Spleen (tissue), 11 donors: Measurements from ENCODE around the gene RMI2. TPM values are rescaled to one million over a fixed set of nuclear protein-coding genes. Genes with fewer than 3 reads are reported as not detected.

Experiments
- DNase-seq: peaks from one replicate; pipeline ENCODE4 v3.0.0-alpha.2; 2020
- H3K27ac ChIP-seq, 8 donors: fragments of 200-600 bp; sonication (generic) in 7 of 8; 1 replicate in 4 of 8; 2 replicates in 4 of 8; pipeline versions ENCODE4 v1.5.0 to v1.8.0; 2016 to 2021; ENCODE audit warnings: inconsistent platforms in 4 of 8, mild to moderate bottlenecking in 4 of 8, moderate library complexity in 1 of 8
- H3K27me3 ChIP-seq, 7 donors: fragments of 200-600 bp; sonication (generic) in 6 of 7; replicated peaks in 1 of 7; 1 replicate in 4 of 7; 2 replicates in 3 of 7; pipeline versions ENCODE4 v1.5.0 to v1.8.0; 2016 to 2021; ENCODE audit warnings: inconsistent platforms in 3 of 7, mild to moderate bottlenecking in 1 of 7
- H3K36me3 ChIP-seq, 6 donors: fragments of 200-600 bp; sonication (generic) in 5 of 6; 1 replicate in 4 of 6; 2 replicates in 2 of 6; pipeline versions ENCODE4 v1.5.0 to v1.8.0; 2016 to 2021; ENCODE audit warnings: inconsistent platforms in 2 of 6
- H3K4me1 ChIP-seq, 6 donors: fragments of 200-600 bp; sonication (generic) in 5 of 6; 1 replicate in 3 of 6; 2 replicates in 3 of 6; pipeline versions ENCODE4 v1.5.0 to v1.8.0; 2016 to 2021; ENCODE audit warnings: inconsistent platforms in 3 of 6
- H3K4me3 ChIP-seq, 8 donors: fragments of 200-600 bp; sonication (generic) in 7 of 8; 1 replicate in 4 of 8; 2 replicates in 4 of 8; pipeline versions ENCODE4 v1.5.0 to v1.8.0; 2016 to 2021; ENCODE audit warnings: inconsistent platforms in 4 of 8, mild to moderate bottlenecking in 4 of 8, moderate library complexity in 2 of 8
- H3K9me3 ChIP-seq, 8 donors: fragments of 200-600 bp; sonication (generic) in 7 of 8; 1 replicate in 4 of 8; 2 replicates in 4 of 8; pipeline versions ENCODE4 v1.5.0 to v1.8.0; 2016 to 2021; ENCODE audit warnings: inconsistent platforms in 4 of 8
- POLR2A ChIP-seq, 3 donors: fragments of 450-650 bp; IDR thresholded peaks; one replicate each; pipeline ENCODE4 v1.5.1; 2017; ENCODE audit warnings: antibody characterized with exemption in 3 of 3, mild to moderate bottlenecking in 1 of 3
- POLR2AphosphoS5 ChIP-seq, 3 donors: sonication (generic); formaldehyde crosslinking; IDR thresholded peaks; one replicate each; pipeline ENCODE4 v1.5.1; 2017; ENCODE audit warnings: antibody characterized with exemption in 3 of 3
- WGBS, 5 donors: extraction: QIAGEN DNeasy Blood & Tissue Kit in 3 of 5; methylation state at CpG; one replicate each; pipeline versions ENCODE4 v1.1.5 to v1.1.7; 2013 to 2018; 5-methylcytosine and 5-hydroxymethylcytosine counted together
- intact Hi-C: fragments of 100-400 bp; cut with DNase I; formaldehyde crosslinking; loops from one replicate; pipeline ENCODE4 v1.15.0; 2023; ENCODE audit warnings: low total_unique reads
- polyA plus RNA-seq, 3 donors: library from polyadenylated mRNA; stranded (reverse); fragments of 200-250 nt; gene quantifications; one replicate each; pipeline ENCODE4 v1.2.1, GENCODE V29; 2013
- total RNA-seq, 7 donors: library from RNA; depleted of rRNA in 3 of 7; stranded (reverse); fragments of >200 nt in 3 of 7; fragmentation: NEBNext Ultra II Directional in 4 of 7; extraction: Animal tissue kit (Norgen Biotek cat#: 25700) in 4 of 7; gene quantifications; one replicate each; pipeline versions ENCODE4 v1.1.0 to v1.2.1, GENCODE V29; 2016 to 2021
- TF ChIP-seq, protein P1 (sequence below), 11 experiments: fragments of 200-600 bp in 7 of 11; fragments of 450-650 bp in 4 of 11; sonication (generic) in 4 of 11; IDR thresholded peaks in 8 of 11; conservative IDR thresholded peaks in 3 of 11; 1 replicate in 7 of 11; 2 replicates in 4 of 11; pipeline versions ENCODE4 v1.4.0 to v1.8.0; 2016 to 2021; ENCODE audit warnings: antibody characterized with exemption in 11 of 11, inconsistent platforms in 4 of 11, mild to moderate bottlenecking in 1 of 11
- donor health status: healthy with polysubstance abuse.
- donor health status: DM: no; HTN: no; CAD: no; lungs with moderate emphysema.
- donor health status: DM: no; HTN: no; CAD: no.
- donor health status: Bipolar disorder and iron deficiency.
- donor health status: healthy.
- donor health status: DM: no; HTN: no; CAD: no.
- donor health status: DM: yes; HTN: yes; CAD: no.

Gene RMI2
- total and polyA plus RNA-seq, 10 donors = 2.4 to 23.6 (median 4.7) TPM

DNA sequence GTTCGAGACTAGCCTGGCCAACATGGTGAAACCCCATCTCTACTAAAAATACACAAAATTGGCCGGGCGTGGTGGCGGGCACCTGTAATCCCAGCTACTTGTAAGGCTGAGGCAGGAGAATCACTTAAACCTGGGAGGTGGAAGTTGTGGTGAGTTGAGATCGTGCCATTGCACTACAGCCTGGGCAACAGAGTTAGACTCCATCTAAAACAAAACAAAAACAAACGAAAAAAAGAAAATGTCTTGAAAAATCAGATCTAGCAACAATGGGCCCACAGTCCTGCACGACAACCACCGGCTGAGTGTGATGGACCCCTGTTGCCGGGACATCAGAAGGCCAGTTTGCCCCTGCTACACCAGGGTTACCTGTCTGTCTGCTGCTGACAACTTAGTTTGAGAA lies 3.9 kb upstream of the RMI2 start:
- no peaks in the 10 kb centered on the region for H3K36me3 ChIP-seq
- no peak overlapping the region for H3K4me3 ChIP-seq
- peaks cover 7 to 20% (median 15%) of the 10 kb centered on the region in 6 donors for H3K4me1 ChIP-seq
- TF ChIP-seq, protein P1, sequence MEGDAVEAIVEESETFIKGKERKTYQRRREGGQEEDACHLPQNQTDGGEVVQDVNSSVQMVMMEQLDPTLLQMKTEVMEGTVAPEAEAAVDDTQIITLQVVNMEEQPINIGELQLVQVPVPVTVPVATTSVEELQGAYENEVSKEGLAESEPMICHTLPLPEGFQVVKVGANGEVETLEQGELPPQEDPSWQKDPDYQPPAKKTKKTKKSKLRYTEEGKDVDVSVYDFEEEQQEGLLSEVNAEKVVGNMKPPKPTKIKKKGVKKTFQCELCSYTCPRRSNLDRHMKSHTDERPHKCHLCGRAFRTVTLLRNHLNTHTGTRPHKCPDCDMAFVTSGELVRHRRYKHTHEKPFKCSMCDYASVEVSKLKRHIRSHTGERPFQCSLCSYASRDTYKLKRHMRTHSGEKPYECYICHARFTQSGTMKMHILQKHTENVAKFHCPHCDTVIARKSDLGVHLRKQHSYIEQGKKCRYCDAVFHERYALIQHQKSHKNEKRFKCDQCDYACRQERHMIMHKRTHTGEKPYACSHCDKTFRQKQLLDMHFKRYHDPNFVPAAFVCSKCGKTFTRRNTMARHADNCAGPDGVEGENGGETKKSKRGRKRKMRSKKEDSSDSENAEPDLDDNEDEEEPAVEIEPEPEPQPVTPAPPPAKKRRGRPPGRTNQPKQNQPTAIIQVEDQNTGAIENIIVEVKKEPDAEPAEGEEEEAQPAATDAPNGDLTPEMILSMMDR (IDR thresholded peaks at IDR 0.05 in 8 of 11, conservative IDR thresholded peaks at IDR 0.05 in 3 of 11) = no peak
- TF ChIP-seq POLR2AphosphoS5 (IDR thresholded peaks at IDR 0.05) = no peak
- TF ChIP-seq POLR2A (IDR thresholded peaks at IDR 0.05) = no peak
- H3K9me3 ChIP-seq = no peaks in the 10 kb centered on the region
- H3K27me3 ChIP-seq = no peaks in the 10 kb centered on the region
- H3K27ac ChIP-seq = no peak overlapping the region
- 87 to 95% (median 92%) methylated on average over 9 of the region's 9 CpGs for WGBS, 5 donors
- no peak for DNase-seq
- intact Hi-C loops = no loop called here

DNA sequence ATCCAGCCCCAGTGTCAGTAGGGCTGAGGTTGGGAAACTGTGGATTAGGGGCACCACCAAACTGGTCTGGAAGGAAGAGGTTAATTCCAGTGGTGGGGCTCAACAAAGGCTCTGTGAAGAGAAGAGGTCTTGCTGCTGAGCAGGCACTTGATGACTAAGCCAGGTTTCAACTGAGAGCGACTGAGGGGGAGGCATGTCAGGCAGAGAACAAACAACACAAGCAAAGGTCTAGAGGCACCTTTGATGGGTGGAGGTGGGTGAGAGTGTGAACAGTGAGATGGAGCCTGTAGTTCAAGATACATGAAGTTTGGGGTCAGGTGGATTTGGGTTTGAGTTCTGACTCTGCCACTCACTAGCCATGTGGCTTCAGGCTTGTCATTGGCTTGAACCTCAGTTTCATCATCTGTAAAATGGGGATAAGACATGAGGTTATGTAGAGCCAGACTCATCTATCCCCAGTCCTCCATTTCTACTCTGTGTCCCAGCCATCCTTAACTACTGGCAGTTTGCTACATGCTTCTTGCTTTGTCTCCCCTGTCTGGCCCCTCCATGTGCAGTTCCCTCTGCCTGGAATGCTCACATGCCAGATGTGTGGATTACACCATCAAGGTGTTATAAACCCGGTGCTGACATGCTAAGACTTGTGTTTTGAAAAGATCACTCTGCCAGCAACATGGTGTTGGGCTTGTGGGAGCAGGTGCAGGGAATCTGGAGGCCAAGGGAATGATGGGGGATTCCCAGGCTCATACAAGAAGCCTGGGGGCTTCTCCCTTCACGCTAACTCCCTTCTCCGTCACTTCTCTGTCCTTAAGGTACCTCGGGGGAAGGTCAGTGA lies 3.0 kb upstream of the RMI2 start:
- no peak overlapping the region for H3K4me3 ChIP-seq
- H3K27me3 ChIP-seq = no peaks in the 10 kb centered on the region
- no peak for TF ChIP-seq POLR2A (IDR thresholded peaks at IDR 0.05)
- H3K9me3 ChIP-seq = no peaks in the 10 kb centered on the region
- DNase-seq = no peak
- H3K27ac ChIP-seq = no peak overlapping the region
- intact Hi-C loops = no loop called here
- 59 to 92% (median 72%) methylated on average over 5 of the region's 5 CpGs for WGBS, 5 donors
- H3K36me3 ChIP-seq = no peaks in the 10 kb centered on the region
- H3K4me1 ChIP-seq = peaks cover 7 to 28% (median 18%) of the 10 kb centered on the region in 6 donors

DNA sequence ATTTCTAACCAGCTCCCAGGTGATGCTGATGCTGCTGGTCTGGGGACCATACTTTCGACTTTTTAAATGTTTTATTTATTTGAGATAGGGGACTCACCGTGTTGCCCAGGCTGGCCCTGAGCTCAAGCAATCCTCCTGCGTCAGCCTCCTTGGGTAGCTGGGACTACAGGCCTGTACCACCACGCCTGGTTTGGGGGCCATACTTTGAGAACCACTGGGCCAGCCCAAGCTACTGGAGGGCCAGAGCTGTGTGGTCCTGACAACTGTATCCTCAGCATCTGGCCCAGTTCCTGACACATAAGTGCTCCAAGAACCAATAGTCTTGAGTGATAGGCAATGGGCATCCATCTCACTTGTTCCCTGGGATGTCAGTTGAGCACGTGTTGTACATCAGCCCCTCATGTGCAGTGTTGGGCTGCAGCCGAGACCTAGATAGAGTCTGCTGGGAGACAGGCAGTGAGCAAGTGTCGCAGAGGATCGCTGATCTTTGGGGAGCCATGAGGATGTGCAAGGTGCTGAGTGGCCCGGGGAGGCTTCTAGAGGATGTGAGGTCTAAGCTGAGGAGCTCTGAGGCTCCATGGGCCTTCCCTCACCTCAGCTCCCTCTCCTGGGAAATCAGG lies 1.6 kb downstream of the RMI2 start:
- no peak for TF ChIP-seq POLR2AphosphoS5 (IDR thresholded peaks at IDR 0.05)
- TF ChIP-seq, protein P1 (IDR thresholded peaks at IDR 0.05 in 8 of 11, conservative IDR thresholded peaks at IDR 0.05 in 3 of 11) = no peak
- TF ChIP-seq POLR2A (IDR thresholded peaks at IDR 0.05) = no peak
- intact Hi-C loops = no loop called here
- WGBS, 5 donors = 73 to 91% (median 90%) methylated on average over 8 to 9 of the region's 9 CpGs

DNA sequence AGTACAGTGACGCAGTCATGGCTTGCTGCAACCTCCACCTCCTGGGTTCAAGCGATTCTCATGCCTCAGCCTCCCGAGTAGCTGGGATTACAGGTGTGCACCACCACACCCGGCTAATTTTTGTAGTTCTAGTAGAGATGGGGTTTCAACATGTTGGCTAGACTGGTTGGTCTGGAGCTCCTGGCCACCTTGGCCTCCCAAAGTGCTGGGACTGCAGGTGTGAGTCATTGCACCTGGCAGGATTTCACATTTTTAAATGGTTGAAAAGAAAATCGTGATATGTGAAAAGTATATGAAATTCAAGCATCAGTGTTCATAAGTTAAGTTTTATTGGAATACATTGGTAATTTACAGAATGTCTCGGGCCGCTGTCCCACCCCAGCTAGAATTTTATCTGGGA lies 2.6 kb downstream of the RMI2 start:
- TF ChIP-seq POLR2AphosphoS5 (IDR thresholded peaks at IDR 0.05) = no peak
- no peak for TF ChIP-seq POLR2A (IDR thresholded peaks at IDR 0.05)
- TF ChIP-seq, protein P1 (IDR thresholded peaks at IDR 0.05 in 8 of 11, conservative IDR thresholded peaks at IDR 0.05 in 3 of 11) = no peak
- Histone ChIP-seq H3K4me1 (peaks cover 10 to 65% (median 42%) of the 10 kb centered on the region in 6 donors), H3K9me3 (no peaks in the 10 kb centered on the region), H3K36me3 (no peaks in the 10 kb centered on the region), H3K4me3 (no peak overlapping the region), H3K27ac (peak overlapping the region in 1 of 8 donors; percentile 88), H3K27me3 (no peaks in the 10 kb centered on the region)
- WGBS, 5 donors = 95 to 97% (median 95%) methylated on average over 7 of the region's 7 CpGs
- intact Hi-C loops = no loop called here
- DNase-seq = no peak

More for the DNA sequence above, 1.6 kb downstream of the RMI2 start:
- Histone ChIP-seq H3K9me3 (no peaks in the 10 kb centered on the region), H3K27me3 (no peaks in the 10 kb centered on the region), H3K36me3 (no peaks in the 10 kb centered on the region), H3K27ac (no peak overlapping the region), H3K4me3 (no peak overlapping the region), H3K4me1 (peaks cover 10 to 65% (median 42%) of the 10 kb centered on the region in 6 donors)
- no peak for DNase-seq
